ENCODE results near the gene E2F3.

The E2F3 gene

GRCh38 chr6:20375436-20375835, 26.2 kb upstream of the E2F3 start:
- H3K4me3 ChIP-seq (ENCODE audit: control insufficient read depth, low read depth, low read length) = no peak overlapping the region
- no peak for DNase-seq (ENCODE audit: low read depth)
- no peak for TF ChIP-seq CTCF (conservative IDR thresholded peaks at IDR 0.05; ENCODE audit: control insufficient read depth, insufficient read depth, low read depth, low read length)

- DNase-seq (ENCODE audit: low read depth) = peak; percentile 40
- H3K4me3 ChIP-seq (ENCODE audit: control insufficient read depth, low read depth, low read length) = no peak overlapping the region
- no peak for TF ChIP-seq CTCF (conservative IDR thresholded peaks at IDR 0.05; ENCODE audit: control insufficient read depth, insufficient read depth, low read depth, low read length)
Observed at GRCh38 chr6:20377623-20378265, 23.9 kb upstream of the E2F3 start.

GRCh38 chr6:20379231-20379630, 22.4 kb upstream of the E2F3 start:
- no peak for TF ChIP-seq CTCF (conservative IDR thresholded peaks at IDR 0.05; ENCODE audit: control insufficient read depth, insufficient read depth, low read depth, low read length)

GRCh38 chr6:20386218-20386617, 15.5 kb upstream of the E2F3 start:
- DNase-seq (ENCODE audit: low read depth) = no peak
- no peak overlapping the region for H3K4me3 ChIP-seq (ENCODE audit: control insufficient read depth, low read depth, low read length)
- TF ChIP-seq CTCF (conservative IDR thresholded peaks at IDR 0.05; ENCODE audit: control insufficient read depth, insufficient read depth, low read depth, low read length) = no peak

More at GRCh38 chr6:20379231-20379630, 22.4 kb upstream of the E2F3 start:
- no peak for DNase-seq (ENCODE audit: low read depth)
- no peak overlapping the region for H3K4me3 ChIP-seq (ENCODE audit: control insufficient read depth, low read depth, low read length)

- H3K4me3 ChIP-seq (ENCODE audit: control insufficient read depth, low read depth, low read length) = no peak overlapping the region
- DNase-seq (ENCODE audit: low read depth) = no peak
- no peak for TF ChIP-seq CTCF (conservative IDR thresholded peaks at IDR 0.05; ENCODE audit: control insufficient read depth, insufficient read depth, low read depth, low read length)
Observed at GRCh38 chr6:20389066-20389465, 12.6 kb upstream of the E2F3 start.

- no peak overlapping the region for H3K4me3 ChIP-seq (ENCODE audit: control insufficient read depth, low read depth, low read length)
- no peak for DNase-seq (ENCODE audit: low read depth)
- no peak for TF ChIP-seq CTCF (conservative IDR thresholded peaks at IDR 0.05; ENCODE audit: control insufficient read depth, insufficient read depth, low read depth, low read length)
Observed at GRCh38 chr6:20393297-20393696, 8.4 kb upstream of the E2F3 start.

GRCh38 chr6:20399518-20399917, 2.2 kb upstream of the E2F3 start:
- no peak overlapping the region for H3K4me3 ChIP-seq (ENCODE audit: control insufficient read depth, low read depth, low read length)
- no peak for DNase-seq (ENCODE audit: low read depth)
- TF ChIP-seq CTCF (conservative IDR thresholded peaks at IDR 0.05; ENCODE audit: control insufficient read depth, insufficient read depth, low read depth, low read length) = no peak
